Bronchial smooth muscle cell (primary cell): Measurements from ENCODE around the gene RPP38. TPM values are rescaled to one million over a fixed set of nuclear protein-coding genes. Genes with fewer than 3 reads are reported as not detected.

Source experiments
- total RNA-seq: library from RNA; depleted of rRNA; stranded (reverse); fragments of >200 nt; gene quantifications from 2 replicates; pipeline ENCODE4 v1.2.1, GENCODE V29; 2014

Gene RPP38, protein sequence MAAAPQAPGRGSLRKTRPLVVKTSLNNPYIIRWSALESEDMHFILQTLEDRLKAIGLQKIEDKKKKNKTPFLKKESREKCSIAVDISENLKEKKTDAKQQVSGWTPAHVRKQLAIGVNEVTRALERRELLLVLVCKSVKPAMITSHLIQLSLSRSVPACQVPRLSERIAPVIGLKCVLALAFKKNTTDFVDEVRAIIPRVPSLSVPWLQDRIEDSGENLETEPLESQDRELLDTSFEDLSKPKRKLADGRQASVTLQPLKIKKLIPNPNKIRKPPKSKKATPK
- total RNA-seq, result 8.5 and 11.0 TPM in 2 replicates

DNA sequence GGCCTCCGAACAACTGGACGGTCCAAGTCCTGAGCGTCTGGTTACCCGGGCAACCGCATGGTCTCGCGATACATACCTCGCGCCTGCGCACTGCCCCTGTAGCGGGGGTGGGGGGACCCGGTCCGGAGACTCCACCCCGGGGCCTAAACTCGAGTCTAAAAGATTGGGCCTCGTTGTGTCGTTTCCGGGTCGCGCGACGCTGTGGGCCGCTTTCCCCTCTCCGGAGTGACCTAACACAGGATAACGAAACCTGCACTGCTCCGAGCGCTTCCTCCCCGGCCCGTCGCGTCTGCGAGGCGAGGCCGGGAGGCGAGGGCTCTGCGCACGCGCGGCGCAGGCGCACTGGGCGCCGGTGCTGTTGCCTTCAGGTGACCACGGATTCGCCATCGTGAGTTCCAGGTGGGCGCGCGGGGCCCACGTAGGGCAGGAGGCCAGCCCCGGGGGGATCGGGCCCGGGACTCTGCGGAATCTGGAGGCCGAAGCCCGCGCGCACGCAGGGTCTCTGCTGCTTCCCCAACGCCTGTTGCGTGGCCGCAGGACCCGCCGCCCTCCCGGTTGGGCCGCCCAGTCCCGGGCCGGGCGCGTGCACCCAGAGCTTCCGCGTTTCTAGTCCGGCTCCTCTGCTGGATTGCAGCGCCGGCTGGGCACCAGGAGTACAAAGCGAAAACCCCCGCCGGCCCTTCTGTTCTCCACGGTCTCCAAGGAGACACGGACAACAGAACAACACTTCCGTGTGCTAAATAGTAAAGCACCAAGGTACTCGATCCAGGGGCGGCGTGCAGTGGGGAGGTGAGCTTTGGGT is at the start of gene RPP38:
RPP38 (plus strand) TSS at position 345 of the 802 bp plus-strand sequence. CDS start 5,960 bp downstream, outside the sequence.

DNA sequence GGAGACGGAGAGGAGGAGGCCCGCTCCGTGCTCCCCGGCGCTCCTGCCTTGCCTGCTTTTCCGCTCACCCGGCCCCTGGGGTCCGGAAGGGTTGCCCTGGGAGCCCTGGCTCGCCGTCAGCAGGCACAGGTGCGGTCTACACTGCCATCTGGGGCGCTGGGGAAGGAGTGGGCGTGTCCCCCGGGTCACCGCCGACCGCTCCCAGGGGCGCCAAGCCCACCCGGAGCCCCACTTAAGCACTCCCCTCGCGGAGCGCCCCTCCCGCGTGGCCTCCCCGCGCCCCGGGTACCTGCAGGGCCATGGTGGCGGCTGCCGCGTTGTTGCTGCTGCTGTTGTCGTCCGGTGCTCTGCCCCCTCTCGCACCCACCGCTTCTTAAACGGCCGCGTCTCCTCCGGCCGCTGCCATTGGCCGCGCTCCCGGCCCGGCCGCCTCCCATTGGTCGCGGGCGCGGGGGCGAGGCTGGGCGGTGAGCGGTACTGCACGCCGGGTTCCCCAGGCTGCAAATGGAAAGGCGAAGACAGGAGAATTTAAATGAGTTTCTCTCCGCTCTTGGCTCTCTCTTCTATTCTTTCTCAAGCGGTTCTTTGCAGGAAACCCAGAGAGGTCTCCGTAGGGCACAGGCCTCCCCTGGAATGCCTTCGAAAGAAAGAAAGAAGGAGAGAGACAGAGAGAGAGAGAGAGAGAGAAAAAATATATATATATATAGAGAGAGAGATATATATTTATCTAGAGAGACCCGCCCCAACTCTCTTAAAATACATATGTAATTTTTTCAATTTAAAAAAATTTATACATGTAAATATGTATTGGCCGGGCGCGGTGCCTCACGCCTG is 8.5 kb upstream of the RPP38 start, which contains the start of gene ACBD7:
ACBD7 (minus strand) TSS at position 349 of the 834 bp plus-strand sequence; CDS start at position 301, 48 bp downstream.

Other genes with a start within 250 kb of the RPP38 start
- gene SUV39H2, start 218.5 kb upstream of the RPP38 start, total RNA-seq, result 4.7 and 5.8 TPM in 2 replicates
- gene DCLRE1C, start 143.3 kb upstream of the RPP38 start, total RNA-seq, result 4.7 and 11.8 TPM in 2 replicates
- 0.52 TPM in 1 of 2 replicates, not detected in the other for gene MEIG1, start 138.0 kb upstream of the RPP38 start, total RNA-seq
- gene OLAH, start 53.4 kb upstream of the RPP38 start, total RNA-seq, result not detected in 2 replicates
- gene ACBD7, start 8.6 kb upstream of the RPP38 start, total RNA-seq, result 0.43 and 0.79 TPM in 2 replicates
- gene NMT2, start 71.3 kb downstream of the RPP38 start, total RNA-seq, result 27.3 and 37.0 TPM in 2 replicates